K562 (cell line): ENCODE measurements around the gene GET4. TPM values are rescaled to one million over a fixed set of nuclear protein-coding genes. Genes with fewer than 3 reads are reported as not detected.

Experiments used
- ATAC-seq: fragments of 200-7000 bp; cut with Tn5 transposase; 3 replicates; pipeline ENCODE4 v1.9.1; 2020; ENCODE audit warnings: moderate library complexity
- BruUV-seq: library from RNA; stranded (reverse); fragments of 400-500 nt; replicated peaks from 2 replicates; lab custom pipeline; 2021; lab: Mats Ljungman, UMichigan
- CTCF ChIA-PET: fragments of 300-600 bp; formaldehyde crosslinking; extraction: SDS; loops from one replicate; lab custom pipeline; 2021; ENCODE audit warnings: low intra/inter-chr PET ratio; lab: Yijun Ruan, JAX
- POLR2A ChIA-PET: fragments of 300-600, 350-650 bp; sonication (Branson Sonifier 250); formaldehyde crosslinking; extraction: SDS; loops from one replicate; lab custom pipeline; 2021; ENCODE audit warnings: antibody characterized with exemption, inconsistent platforms; lab: Yijun Ruan, JAX
- DNase-seq, 4 experiments: peaks; one replicate each; pipeline versions ENCODE4 v3.0.0 to v3.0.0-alpha.2; 2011 to 2018; ENCODE audit warnings: low spot score in 3 of 4, mixed read lengths in 3 of 4; ENCODE audit errors: extremely low read depth in 1 of 4
- FAIRE-seq: peaks from 2 replicates; lab custom pipeline; 2011; peaks lifted over from hg19 to GRCh38; lab: Jason Lieb, UNC
- H2AFZ ChIP-seq: 2 replicates; pipeline ENCODE4 v1.6.0; 2011; ENCODE audit warnings: low read depth, low read length, control low read depth, inconsistent platforms
- H3K27ac ChIP-seq: fragments of 200-600 bp; 3 replicates; pipeline ENCODE4 v1.8.0; 2011; ENCODE audit warnings: low read depth, mild to moderate bottlenecking, control low read depth, inconsistent platforms, low read length, moderate library complexity, mixed read lengths; ENCODE audit errors: extremely low read depth
- H3K27me3 ChIP-seq, 2 experiments: fragments of 300-600 bp in 1 of 2; 2 replicates in 1 of 2; 3 replicates in 1 of 2; pipeline versions ENCODE4 v1.6.0 to v1.8.0; 2011; ENCODE audit warnings: inconsistent platforms in 2 of 2, low read length in 2 of 2, mild to moderate bottlenecking in 1 of 2, mixed read lengths in 1 of 2, moderate library complexity in 1 of 2; ENCODE audit not compliant: control insufficient read depth in 2 of 2, insufficient read depth in 2 of 2
- H3K36me3 ChIP-seq: fragments of 300-600 bp; 3 replicates; pipeline ENCODE4 v1.8.0; 2011; ENCODE audit warnings: mild to moderate bottlenecking, low read length, inconsistent platforms; ENCODE audit not compliant: control insufficient read depth, insufficient read depth
- H3K4me1 ChIP-seq, 2 experiments: fragments of 200-600 bp in 1 of 2; replicated peaks in 1 of 2; 2 replicates in 1 of 2; 3 replicates in 1 of 2; pipeline versions ENCODE4 v1.5.1 to v1.8.0; 2011; ENCODE audit warnings: inconsistent platforms in 2 of 2, low read length in 2 of 2, mild to moderate bottlenecking in 1 of 2, mixed read lengths in 1 of 2, moderate library complexity in 1 of 2; ENCODE audit not compliant: control insufficient read depth in 2 of 2, insufficient read depth in 2 of 2
- H3K4me2 ChIP-seq: 2 replicates; pipeline ENCODE4 v1.6.1; 2011; ENCODE audit warnings: low read length, control low read depth, inconsistent platforms, mixed read lengths; ENCODE audit not compliant: insufficient read depth
- H3K4me3 ChIP-seq: fragments of 200-600 bp; sonication (generic), shearing (Covaris generic); 2 replicates; pipeline ENCODE4 v1.5.1; 2016; ENCODE audit warnings: control low read depth, inconsistent platforms
- H3K79me2 ChIP-seq: fragments of 200-600 bp; 3 replicates; pipeline ENCODE4 v1.8.0; 2011; ENCODE audit warnings: low read length, inconsistent platforms; ENCODE audit not compliant: control insufficient read depth, insufficient read depth
- H3K9ac ChIP-seq, 2 experiments: 2 replicates each; pipeline versions ENCODE4 v1.6.0 to v1.6.1; 2011; ENCODE audit warnings: low read depth in 2 of 2, low read length in 2 of 2, control low read depth in 1 of 2, inconsistent platforms in 1 of 2, mild to moderate bottlenecking in 1 of 2, mixed read lengths in 1 of 2; ENCODE audit not compliant: insufficient read depth in 1 of 2
- H3K9me1 ChIP-seq: one replicate; pipeline ENCODE4 v1.6.0; 2011; ENCODE audit warnings: inconsistent platforms, mild to moderate bottlenecking, low read length, moderate library complexity; ENCODE audit not compliant: control insufficient read depth, insufficient read depth
- H3K9me3 ChIP-seq: replicated peaks from 2 replicates; pipeline ENCODE4 v1.5.1; 2011; ENCODE audit warnings: low read depth, low read length, inconsistent platforms; ENCODE audit not compliant: control insufficient read depth, insufficient read depth
- H4K20me1 ChIP-seq: replicated peaks from 2 replicates; pipeline ENCODE4 v1.6.1; 2011; ENCODE audit warnings: low read length, inconsistent platforms, mixed read lengths; ENCODE audit not compliant: control insufficient read depth, insufficient read depth
- ARNT ChIP-seq, 2 experiments: fragments of 450-650 bp; IDR thresholded peaks; 2 replicates each; pipeline ENCODE4 v1.6.1; 2016; ENCODE audit warnings: mild to moderate bottlenecking in 1 of 2
- CHCHD3 ChIP-seq: fragments of 250-450 bp; sonication (Bioruptor Pico); IDR thresholded peaks from 2 replicates; pipeline ENCODE4 v2.1.2; 2022; ENCODE audit warnings: mild to moderate bottlenecking
- GTF2A2 ChIP-seq: IDR thresholded peaks from 2 replicates; pipeline ENCODE4 v1.6.1; 2016; ENCODE audit warnings: mild to moderate bottlenecking, missing genetic modification characterization, missing compliant biosample characterization
- KDM4B ChIP-seq, 2 experiments: fragments of 450-650 bp in 1 of 2; sonication (generic) in 1 of 2; IDR thresholded peaks; 2 replicates each; pipeline ENCODE4 v1.6.1; 2016 to 2017; ENCODE audit warnings: borderline replicate concordance in 2 of 2, antibody characterized with exemption in 1 of 2, low read depth in 1 of 2, mild to moderate bottlenecking in 1 of 2
- MTA3 ChIP-seq: fragments of 450-650 bp; formaldehyde crosslinking; IDR thresholded peaks from 2 replicates; pipeline ENCODE4 v1.6.1; 2017; ENCODE audit warnings: mild to moderate bottlenecking, borderline replicate concordance
- NFE2 ChIP-seq: IDR thresholded peaks from 2 replicates; pipeline ENCODE4 v1.6.1; 2014; ENCODE audit warnings: antibody characterized with exemption, low read depth
- PML ChIP-seq: IDR thresholded peaks from 2 replicates; pipeline ENCODE4 v1.6.1; 2012; ENCODE audit warnings: low read length, inconsistent platforms
- RBM15 ChIP-seq: fragments of 200-400 bp; formaldehyde crosslinking; IDR thresholded peaks from 2 replicates; pipeline ENCODE4 v1.6.1; 2018; ENCODE audit warnings: mild to moderate bottlenecking, low read length, moderate library complexity; ENCODE audit not compliant: insufficient read depth
- SMAD3 ChIP-seq: fragments of 450-650 bp; formaldehyde crosslinking; conservative IDR thresholded peaks from 2 replicates; pipeline ENCODE4 v1.4.0; 2020; ENCODE audit warnings: mild to moderate bottlenecking
- TCF7 ChIP-seq: sonication (generic); IDR thresholded peaks from 2 replicates; pipeline ENCODE4 v1.6.1; 2016; ENCODE audit warnings: antibody characterized with exemption, borderline replicate concordance
- WGBS: fragments of 100-300 bp; shearing (Covaris generic); methylation state at CpG from one replicate; pipeline ENCODE4 v1.1.6; 2016; ENCODE audit warnings: low coverage, mixed read lengths; ENCODE audit not compliant: insufficient coverage; ENCODE audit errors: missing lambda C conversion rate; 5-methylcytosine and 5-hydroxymethylcytosine counted together
- in situ Hi-C: fragments of 300-500 bp; cut with MboI; formaldehyde crosslinking; loops from 4 replicates; pipeline ENCODE4 v1.15.0; 2018; ENCODE audit warnings: inconsistent platforms, mixed read lengths
- intact Hi-C: fragments of 100-400 bp; cut with micrococcal nuclease; formaldehyde crosslinking; loops from 2 replicates; pipeline ENCODE4 v1.14.2; 2022
- polyA plus RNA-seq, 8 experiments: library from polyadenylated mRNA; depleted of rRNA in 4 of 8; stranded (reverse) in 5 of 8; unstranded in 3 of 8; fragments of >200 nt; fragmentation: Nextera tagmentation in 2 of 8; fragmentation: Illumina TruSeq in 1 of 8; extraction: Ambion mirVana in 2 of 8; extraction: Trizol in 1 of 8; gene quantifications; 2 replicates each; pipeline versions ENCODE4 v1.2.1 to v1.2.3, GENCODE V29; 2011 to 2014; ENCODE audit warnings: inconsistent platforms in 1 of 8, missing spikeins in 1 of 8
- total RNA-seq, 7 experiments: library from RNA; depleted of rRNA in 6 of 7; stranded (reverse); fragments of >200 nt in 6 of 7; fragmentation: Illumina TruSeq in 2 of 7; extraction: Trizol in 2 of 7; gene quantifications; 2 replicates each; pipeline versions ENCODE4 v1.2.1 to v1.2.3, GENCODE V29; 2011 to 2021; ENCODE audit warnings: low replicate concordance in 1 of 7
- TF ChIP-seq, protein P1 (sequence below): sonication (generic); formaldehyde crosslinking; IDR thresholded peaks from 2 replicates; pipeline ENCODE4 v1.8.0; 2022; ENCODE audit warnings: mild to moderate bottlenecking, missing genetic modification reagents

Gene GET4
- total and polyA plus RNA-seq, 9 of the 15 experiments (the other 6 are each of a cell fraction or from before 2014, with no cell fraction given) = 0.99 to 122 (median 40.4) TPM

- Histone ChIP-seq H4K20me1 (0 out of 2 replicates have a peak, but pooled peaks cover 4% of the 10 kb centered on the region), H3K27me3 (peaks cover 2 to 42% of the 10 kb centered on the region in 2 experiments; a peak in 3 of 5 replicates), H2AFZ (no peak overlapping the region), H3K9me3 (no peaks in the 10 kb centered on the region), H3K4me3 (no peak overlapping the region), H3K27ac (no peak overlapping the region), H3K4me2 (no peak overlapping the region), H3K9me1 (no peaks in the 10 kb centered on the region), H3K4me1 (peaks cover 0 to 26% of the 10 kb centered on the region in 2 experiments; a peak in 3 of 5 replicates), H3K79me2 (no peaks in the 10 kb centered on the region), H3K36me3 (no peaks in the 10 kb centered on the region), H3K9ac (no peak overlapping the region)
- FAIRE-seq = no peak
- intact Hi-C loops = no loop called here
- 10% methylated on average over 19 of the region's 21 CpGs for WGBS
- DNase-seq = no peak
- in situ Hi-C loops = no loop called here
- BruUV-seq = no TSS peak
- ATAC-seq = no peak
- ChIA-PET POLR2A (no interaction called here), CTCF (no interaction called here)
- TF ChIP-seq MTA3 (no peak), CHCHD3 (CRISPR knock-in tag) (no peak), GTF2A2 (tag) (no peak), NFE2 (no peak), SMAD3 (CRISPR knock-in tag) (no peak), KDM4B (IDR thresholded peaks at IDR 0.05; ENCODE audit: borderline replicate concordance in 2 of 2, low read depth in 1 of 2) (no peak), PML (no peak), TCF7 (no peak), RBM15 (no peak), ARNT (IDR thresholded peaks at IDR 0.05) (no peak)
- TF ChIP-seq, protein P1, sequence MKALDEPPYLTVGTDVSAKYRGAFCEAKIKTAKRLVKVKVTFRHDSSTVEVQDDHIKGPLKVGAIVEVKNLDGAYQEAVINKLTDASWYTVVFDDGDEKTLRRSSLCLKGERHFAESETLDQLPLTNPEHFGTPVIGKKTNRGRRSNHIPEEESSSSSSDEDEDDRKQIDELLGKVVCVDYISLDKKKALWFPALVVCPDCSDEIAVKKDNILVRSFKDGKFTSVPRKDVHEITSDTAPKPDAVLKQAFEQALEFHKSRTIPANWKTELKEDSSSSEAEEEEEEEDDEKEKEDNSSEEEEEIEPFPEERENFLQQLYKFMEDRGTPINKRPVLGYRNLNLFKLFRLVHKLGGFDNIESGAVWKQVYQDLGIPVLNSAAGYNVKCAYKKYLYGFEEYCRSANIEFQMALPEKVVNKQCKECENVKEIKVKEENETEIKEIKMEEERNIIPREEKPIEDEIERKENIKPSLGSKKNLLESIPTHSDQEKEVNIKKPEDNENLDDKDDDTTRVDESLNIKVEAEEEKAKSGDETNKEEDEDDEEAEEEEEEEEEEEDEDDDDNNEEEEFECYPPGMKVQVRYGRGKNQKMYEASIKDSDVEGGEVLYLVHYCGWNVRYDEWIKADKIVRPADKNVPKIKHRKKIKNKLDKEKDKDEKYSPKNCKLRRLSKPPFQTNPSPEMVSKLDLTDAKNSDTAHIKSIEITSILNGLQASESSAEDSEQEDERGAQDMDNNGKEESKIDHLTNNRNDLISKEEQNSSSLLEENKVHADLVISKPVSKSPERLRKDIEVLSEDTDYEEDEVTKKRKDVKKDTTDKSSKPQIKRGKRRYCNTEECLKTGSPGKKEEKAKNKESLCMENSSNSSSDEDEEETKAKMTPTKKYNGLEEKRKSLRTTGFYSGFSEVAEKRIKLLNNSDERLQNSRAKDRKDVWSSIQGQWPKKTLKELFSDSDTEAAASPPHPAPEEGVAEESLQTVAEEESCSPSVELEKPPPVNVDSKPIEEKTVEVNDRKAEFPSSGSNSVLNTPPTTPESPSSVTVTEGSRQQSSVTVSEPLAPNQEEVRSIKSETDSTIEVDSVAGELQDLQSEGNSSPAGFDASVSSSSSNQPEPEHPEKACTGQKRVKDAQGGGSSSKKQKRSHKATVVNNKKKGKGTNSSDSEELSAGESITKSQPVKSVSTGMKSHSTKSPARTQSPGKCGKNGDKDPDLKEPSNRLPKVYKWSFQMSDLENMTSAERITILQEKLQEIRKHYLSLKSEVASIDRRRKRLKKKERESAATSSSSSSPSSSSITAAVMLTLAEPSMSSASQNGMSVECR (CRISPR knock-in tag) = no peak
Observed at GRCh38 chr7:931871-932650, 55.7 kb downstream of the GET4 start.
